Type B pancreatic cell (in vitro differentiated cells): Measurements from ENCODE around the gene TSHB. TPM values are rescaled to one million over a fixed set of nuclear protein-coding genes. Genes with fewer than 3 reads are reported as not detected.

Source experiments
- DNase-seq: peaks from one replicate; pipeline ENCODE4 v3.0.0; 2021; ENCODE audit warnings: mixed read lengths; ENCODE audit not compliant: unreplicated experiment; ENCODE audit errors: extremely low spot score
- H3K27ac Mint-ChIP-seq: 2 replicates; pipeline ENCODE4 v1.8.0; 2021; ENCODE audit warnings: mild to moderate bottlenecking, mixed read lengths
- H3K27me3 Mint-ChIP-seq: 2 replicates; pipeline ENCODE4 v1.8.0; 2021; ENCODE audit warnings: mixed read lengths
- H3K36me3 Mint-ChIP-seq: 2 replicates; pipeline ENCODE4 v1.8.0; 2021; ENCODE audit warnings: mixed read lengths
- H3K4me1 Mint-ChIP-seq: one replicate; pipeline ENCODE4 v1.8.0; 2021; ENCODE audit warnings: mixed read lengths; ENCODE audit not compliant: unreplicated experiment
- H3K4me3 Mint-ChIP-seq: 2 replicates; pipeline ENCODE4 v1.8.0; 2021; ENCODE audit warnings: mild to moderate bottlenecking, mixed read lengths
- H3K9me3 Mint-ChIP-seq: 2 replicates; pipeline ENCODE4 v1.8.0; 2021; ENCODE audit warnings: mixed read lengths
- long read RNA-seq: library from polyadenylated mRNA; unstranded; transcript quantifications from one replicate; pipeline ENCODE4 v2.0.0, GENCODE V29; 2020
- total RNA-seq: library from RNA; stranded (reverse); gene quantifications from 2 replicates; pipeline ENCODE4 v1.2.1, GENCODE V29; 2021; ENCODE audit warnings: low replicate concordance
- TF ChIP-seq, protein P1 (sequence below): fragments of 200-600 bp; sonication (generic); conservative IDR thresholded peaks from 2 replicates; pipeline ENCODE4 v1.5.0; 2021; ENCODE audit warnings: antibody characterized with exemption, mild to moderate bottlenecking

Gene TSHB
- total RNA-seq = not detected in 2 replicates
- long read RNA-seq = 0 reads

DNA sequence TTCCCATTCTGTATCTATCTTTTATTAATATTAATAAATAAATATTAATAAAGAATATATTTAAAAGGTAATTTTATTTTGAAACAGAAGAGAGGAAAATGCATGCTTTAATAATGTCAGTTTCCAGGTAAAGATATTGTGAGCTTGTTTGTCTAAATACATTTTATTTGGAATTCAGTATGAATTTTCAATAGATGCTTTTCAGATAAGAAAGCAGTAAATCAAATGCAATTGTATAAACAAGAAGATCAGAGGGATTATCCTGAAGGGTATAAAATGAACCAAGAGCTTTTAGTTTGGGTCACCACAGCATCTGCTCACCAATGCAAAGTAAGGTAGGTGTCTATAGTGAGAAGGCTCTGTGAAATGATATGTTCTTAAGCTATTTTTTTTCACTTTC, at the start of gene TSHB:
Gene TSHB, plus strand, starts transcription at position 301 of the 400 bp plus-strand sequence. CDS start 3,537 bp downstream, outside the sequence.
- TF ChIP-seq, protein P1, sequence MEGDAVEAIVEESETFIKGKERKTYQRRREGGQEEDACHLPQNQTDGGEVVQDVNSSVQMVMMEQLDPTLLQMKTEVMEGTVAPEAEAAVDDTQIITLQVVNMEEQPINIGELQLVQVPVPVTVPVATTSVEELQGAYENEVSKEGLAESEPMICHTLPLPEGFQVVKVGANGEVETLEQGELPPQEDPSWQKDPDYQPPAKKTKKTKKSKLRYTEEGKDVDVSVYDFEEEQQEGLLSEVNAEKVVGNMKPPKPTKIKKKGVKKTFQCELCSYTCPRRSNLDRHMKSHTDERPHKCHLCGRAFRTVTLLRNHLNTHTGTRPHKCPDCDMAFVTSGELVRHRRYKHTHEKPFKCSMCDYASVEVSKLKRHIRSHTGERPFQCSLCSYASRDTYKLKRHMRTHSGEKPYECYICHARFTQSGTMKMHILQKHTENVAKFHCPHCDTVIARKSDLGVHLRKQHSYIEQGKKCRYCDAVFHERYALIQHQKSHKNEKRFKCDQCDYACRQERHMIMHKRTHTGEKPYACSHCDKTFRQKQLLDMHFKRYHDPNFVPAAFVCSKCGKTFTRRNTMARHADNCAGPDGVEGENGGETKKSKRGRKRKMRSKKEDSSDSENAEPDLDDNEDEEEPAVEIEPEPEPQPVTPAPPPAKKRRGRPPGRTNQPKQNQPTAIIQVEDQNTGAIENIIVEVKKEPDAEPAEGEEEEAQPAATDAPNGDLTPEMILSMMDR = no peak
- Mint-ChIP-seq H3K9me3 (no peaks in the 10 kb centered on the region), H3K4me1 (no peaks in the 10 kb centered on the region), H3K4me3 (no peak within 1 kb of the TSS), H3K27me3 (peaks cover 3% of the 10 kb centered on the region), H3K36me3 (no peaks in the 10 kb centered on the region), H3K27ac (no peak within 1 kb of the TSS)
- DNase-seq = no peak

DNA sequence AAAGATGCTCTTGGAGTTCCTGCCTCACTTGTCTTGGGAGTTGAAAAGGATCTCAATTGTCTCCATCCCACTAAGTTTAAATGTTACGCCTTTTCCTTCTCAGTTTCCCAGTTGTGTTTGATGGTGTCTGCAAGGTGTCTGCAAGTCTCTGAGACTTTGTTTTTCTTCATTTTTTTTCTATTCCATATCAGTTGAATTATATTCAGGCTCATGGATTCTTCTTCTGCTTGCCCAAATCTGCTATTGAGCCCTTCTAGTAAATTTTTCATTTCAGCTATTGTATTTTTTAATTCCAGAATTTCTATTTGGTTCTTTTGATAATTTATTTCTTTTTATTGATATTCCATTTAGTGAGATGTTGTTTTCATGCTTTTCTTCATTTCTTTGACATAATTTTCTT, 47.4 kb upstream of the TSHB start:
- no peak overlapping the region for H3K27ac Mint-ChIP-seq
- H3K4me3 Mint-ChIP-seq = no peak overlapping the region
- H3K9me3 Mint-ChIP-seq = peaks cover 10% of the 10 kb centered on the region
- TF ChIP-seq, protein P1 = no peak
- no peaks in the 10 kb centered on the region for H3K4me1 Mint-ChIP-seq
- no peaks in the 10 kb centered on the region for H3K36me3 Mint-ChIP-seq
- no peaks in the 10 kb centered on the region for H3K27me3 Mint-ChIP-seq
- no peak for DNase-seq

DNA sequence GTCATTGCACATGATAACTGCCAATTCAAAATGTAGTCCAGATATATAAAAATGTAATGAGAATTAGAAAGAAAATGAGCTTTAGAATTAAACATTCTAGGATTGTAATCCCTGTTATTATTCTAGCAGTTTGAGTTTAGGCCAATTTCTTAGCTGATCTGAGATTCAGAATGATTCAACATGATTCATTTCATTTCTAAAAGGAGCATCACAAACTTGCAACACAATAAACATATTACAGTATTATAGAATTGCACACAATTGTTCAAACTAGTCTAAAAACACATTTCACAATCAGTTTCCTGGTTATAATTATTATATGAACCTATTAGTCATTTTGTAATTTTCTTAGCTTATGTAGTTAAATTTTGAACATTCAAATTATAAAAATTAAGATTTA, 43.3 kb upstream of the TSHB start:
- peaks cover 3% of the 10 kb centered on the region for H3K27me3 Mint-ChIP-seq
- H3K36me3 Mint-ChIP-seq = no peaks in the 10 kb centered on the region
- no peaks in the 10 kb centered on the region for H3K4me1 Mint-ChIP-seq
- TF ChIP-seq, protein P1 = no peak
- H3K9me3 Mint-ChIP-seq = peaks cover 10% of the 10 kb centered on the region
- no peak for DNase-seq
- H3K4me3 Mint-ChIP-seq = no peak overlapping the region
- no peak overlapping the region for H3K27ac Mint-ChIP-seq

DNA sequence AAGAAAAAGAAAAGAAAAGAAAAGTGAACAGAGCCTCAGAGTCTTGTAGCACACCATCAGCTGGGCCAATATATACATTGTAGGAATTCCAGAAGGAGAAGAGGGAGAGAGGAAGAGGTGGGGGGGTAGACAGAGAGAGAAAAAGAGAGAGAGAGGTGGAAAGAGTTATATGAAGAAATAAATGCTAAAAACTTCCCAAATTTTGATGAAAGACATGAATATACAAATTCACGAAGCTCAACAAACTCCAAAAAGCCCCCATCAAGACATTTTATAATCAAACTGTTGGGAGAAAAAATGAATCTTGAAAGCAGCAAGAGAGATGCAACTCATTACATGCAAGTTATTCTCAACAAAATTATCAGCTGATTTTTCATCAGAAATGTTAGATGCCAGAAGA, 41.5 kb upstream of the TSHB start:
- H3K4me3 Mint-ChIP-seq = no peak overlapping the region
- no peaks in the 10 kb centered on the region for H3K36me3 Mint-ChIP-seq
- TF ChIP-seq, protein P1 = no peak
- peaks cover 3% of the 10 kb centered on the region for H3K27me3 Mint-ChIP-seq
- H3K9me3 Mint-ChIP-seq = no peaks in the 10 kb centered on the region
- DNase-seq = no peak
- no peaks in the 10 kb centered on the region for H3K4me1 Mint-ChIP-seq
- H3K27ac Mint-ChIP-seq = no peak overlapping the region

DNA sequence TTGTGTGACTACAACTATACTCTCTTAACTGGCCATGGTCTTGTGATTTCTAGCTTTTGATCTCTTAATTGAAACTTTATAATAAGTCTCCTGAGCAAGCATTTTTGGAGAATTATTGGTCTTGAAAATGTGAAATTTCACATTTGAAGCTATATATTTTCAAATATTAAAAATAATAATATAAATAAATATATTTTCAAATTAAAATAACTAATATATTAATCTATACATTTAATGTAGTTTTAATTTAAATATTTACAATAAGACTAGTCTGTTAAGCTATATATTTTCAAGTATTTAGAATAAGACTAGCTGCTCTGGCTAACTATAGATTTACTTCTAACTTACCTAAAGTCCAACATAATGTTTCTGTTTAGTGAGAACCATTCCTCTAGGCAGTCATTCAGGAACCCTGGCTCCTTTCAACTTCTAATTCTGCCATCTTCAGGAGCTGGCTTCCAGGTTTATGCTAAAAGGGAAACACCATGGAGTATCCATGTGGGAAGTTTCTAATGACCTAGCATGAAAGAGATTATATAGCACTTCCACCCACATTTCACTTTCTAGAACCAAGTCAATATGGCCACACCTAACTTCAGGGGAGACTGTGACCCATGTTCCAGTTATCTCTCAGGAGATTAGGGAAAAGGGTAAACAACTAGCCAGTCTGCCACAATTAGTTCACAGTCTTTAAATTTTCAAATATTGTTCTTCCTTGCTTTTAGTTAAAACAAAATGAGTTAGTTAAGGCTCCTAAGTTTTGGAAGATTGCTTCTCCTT, 31.9 kb upstream of the TSHB start:
- H3K36me3 Mint-ChIP-seq = no peaks in the 10 kb centered on the region
- H3K27ac Mint-ChIP-seq = no peak overlapping the region
- H3K4me3 Mint-ChIP-seq = no peak overlapping the region
- no peaks in the 10 kb centered on the region for H3K4me1 Mint-ChIP-seq
- peaks cover 17% of the 10 kb centered on the region for H3K27me3 Mint-ChIP-seq
- TF ChIP-seq, protein P1 = no peak
- DNase-seq = no peak
- no peaks in the 10 kb centered on the region for H3K9me3 Mint-ChIP-seq
